Measurements from ENCODE around the gene CDK11A.
"Not testable (repeated sequence)": the region's sequence is repeated elsewhere in the genome, so short reads cannot be mapped to it uniquely, and the experiment has no call there.

The CDK11A gene

DNA sequence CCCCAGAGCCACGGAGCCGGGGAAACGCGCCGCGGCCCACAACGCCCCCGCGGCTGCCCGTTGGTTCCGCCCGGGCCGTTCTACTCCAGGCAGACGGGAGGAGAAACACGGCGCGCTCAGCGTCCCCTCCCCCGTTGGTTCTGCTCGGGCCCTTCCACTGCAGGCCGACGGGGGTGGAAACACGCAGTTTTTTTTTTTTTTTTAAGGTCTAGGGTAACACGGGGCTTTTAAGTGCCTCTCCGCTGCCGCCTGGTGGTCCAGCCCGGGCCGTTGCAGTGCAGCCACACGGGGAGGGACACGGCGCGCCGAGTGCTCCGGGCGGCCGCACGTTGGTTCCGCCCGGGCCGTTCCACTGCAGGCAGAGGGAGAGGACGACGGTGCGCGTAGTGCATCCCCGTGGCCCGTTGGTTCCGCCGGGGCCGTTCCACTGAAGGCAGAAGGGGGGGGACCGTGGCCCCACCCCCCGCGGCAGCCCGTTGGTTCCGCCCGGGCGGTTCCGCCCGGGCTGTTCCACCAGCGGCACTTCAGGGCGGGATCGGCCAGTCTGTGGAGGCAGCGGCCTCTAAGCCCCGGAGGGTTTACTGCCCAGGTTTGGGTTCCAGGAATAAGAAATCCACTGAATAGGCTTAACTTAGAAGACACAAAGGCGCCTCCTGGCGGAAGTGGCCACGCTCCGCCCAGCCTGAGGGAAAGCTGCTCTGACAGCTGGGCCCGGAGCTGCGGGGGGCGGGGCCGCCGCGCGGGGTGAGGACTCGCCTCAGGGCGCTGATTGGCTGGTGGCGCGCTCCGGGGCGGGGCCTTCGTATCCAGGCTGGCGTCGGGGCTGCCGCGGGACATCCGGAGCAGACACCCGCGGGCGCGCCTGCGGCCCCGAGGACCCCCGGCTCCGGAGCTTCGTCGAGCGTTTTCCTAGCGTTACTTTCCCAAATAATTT lies 31.2 kb downstream of the CDK11A start, which contains the start of gene SLC35E2B:
Gene SLC35E2B, minus strand, starts transcription at position 82 of the 934 bp plus-strand sequence. CDS start 16,096 bp downstream, outside the sequence.
- TF ChIP-seq CTCF (IDR thresholded peaks at IDR 0.05) = not testable (repeated sequence)

DNA sequence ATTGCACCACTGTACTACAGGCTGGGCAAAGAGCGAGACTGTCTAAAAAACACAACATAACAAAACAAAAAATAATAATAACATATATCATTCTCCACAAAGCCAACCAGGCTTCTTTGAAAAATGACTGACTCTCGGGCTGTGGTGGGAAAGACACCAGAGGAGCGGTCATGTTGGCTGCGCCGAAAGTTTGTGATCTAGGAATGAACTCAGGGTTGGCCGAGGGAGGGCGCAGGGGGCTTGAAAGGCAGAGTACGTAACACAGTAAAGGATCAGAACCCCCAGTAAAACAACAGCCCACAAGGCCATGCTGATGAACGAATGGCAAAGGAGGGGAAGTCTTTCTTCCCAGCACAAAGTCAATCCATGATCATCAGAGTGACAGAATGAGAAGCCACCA lies 36.3 kb downstream of the CDK11A start:
- no peak for TF ChIP-seq CTCF (IDR thresholded peaks at IDR 0.05)

DNA sequence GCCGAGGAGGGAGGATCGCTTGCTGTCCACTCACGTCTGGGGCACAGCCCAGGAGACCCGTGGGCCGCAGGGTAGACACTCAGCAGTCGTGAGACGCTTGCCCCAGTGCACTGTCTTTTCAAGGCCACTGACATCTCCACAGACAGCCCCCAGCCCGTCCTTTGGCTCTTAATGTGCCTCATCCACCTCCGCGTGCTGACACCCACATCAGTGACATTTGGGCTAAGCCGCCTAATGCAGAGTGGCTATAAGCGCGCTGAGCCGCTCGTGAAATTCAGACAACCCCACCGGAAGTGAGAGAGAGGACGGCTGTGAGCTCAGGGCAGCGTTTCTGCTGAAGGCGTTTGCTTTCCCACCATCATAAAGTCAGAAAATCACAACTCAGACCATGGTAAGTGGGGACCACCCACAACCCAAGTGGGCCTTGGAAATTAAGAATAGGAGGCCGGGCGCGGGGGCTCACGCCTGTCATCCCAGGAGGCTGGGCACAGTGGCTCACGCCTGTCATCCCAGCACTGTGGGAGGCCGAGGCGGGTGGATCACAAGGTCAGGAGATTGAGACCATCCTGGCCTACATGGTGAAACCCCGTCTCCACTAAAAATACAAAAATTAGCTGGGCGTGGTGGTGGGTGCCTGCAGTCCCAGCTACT lies 40.0 kb downstream of the CDK11A start:
- TF ChIP-seq CTCF (IDR thresholded peaks at IDR 0.05) = no peak

DNA sequence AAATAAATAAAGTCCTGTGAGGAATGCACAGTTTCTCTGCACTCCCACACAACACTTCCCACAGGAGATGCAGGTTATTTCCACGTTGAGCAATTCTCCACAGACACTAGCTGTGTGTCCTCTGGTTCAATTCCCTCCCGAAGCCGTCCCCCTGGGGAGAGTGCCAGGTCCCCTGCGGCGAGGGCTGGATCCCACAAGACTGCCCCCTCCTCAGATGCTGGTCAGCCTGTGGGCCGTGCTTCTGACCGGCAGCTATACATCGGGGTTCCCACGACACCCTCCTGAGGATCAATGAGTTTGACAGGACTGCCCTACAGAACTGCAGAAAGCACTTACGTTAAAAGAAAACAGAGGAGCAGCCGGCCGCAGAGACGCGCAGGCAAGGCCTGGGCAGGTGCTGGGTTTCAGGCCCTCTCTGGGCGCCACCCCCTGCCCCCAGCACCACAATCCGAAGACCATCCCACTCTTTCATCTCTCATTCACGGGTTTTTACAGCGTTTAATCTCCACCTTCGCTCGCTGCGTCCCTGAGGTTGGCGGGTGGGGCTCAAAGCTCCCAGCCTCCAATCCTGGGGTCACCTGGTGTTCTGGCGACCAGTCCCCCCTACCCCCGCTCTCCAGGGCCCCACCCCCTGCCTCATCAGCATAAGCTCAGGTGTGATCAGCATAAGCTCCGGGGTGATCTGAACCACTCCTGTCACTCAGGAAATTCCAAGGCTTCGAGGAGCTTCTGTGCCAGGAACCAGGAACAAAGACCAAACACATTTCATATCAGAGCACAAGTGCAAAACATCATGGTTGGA lies 40.9 kb downstream of the CDK11A start:
- no peak for TF ChIP-seq CTCF (IDR thresholded peaks at IDR 0.05)

- no peak for TF ChIP-seq CTCF (IDR thresholded peaks at IDR 0.05)
These were observed 43.3 kb downstream of the CDK11A start for GRCh38 chr1:1680912-1681273.

DNA sequence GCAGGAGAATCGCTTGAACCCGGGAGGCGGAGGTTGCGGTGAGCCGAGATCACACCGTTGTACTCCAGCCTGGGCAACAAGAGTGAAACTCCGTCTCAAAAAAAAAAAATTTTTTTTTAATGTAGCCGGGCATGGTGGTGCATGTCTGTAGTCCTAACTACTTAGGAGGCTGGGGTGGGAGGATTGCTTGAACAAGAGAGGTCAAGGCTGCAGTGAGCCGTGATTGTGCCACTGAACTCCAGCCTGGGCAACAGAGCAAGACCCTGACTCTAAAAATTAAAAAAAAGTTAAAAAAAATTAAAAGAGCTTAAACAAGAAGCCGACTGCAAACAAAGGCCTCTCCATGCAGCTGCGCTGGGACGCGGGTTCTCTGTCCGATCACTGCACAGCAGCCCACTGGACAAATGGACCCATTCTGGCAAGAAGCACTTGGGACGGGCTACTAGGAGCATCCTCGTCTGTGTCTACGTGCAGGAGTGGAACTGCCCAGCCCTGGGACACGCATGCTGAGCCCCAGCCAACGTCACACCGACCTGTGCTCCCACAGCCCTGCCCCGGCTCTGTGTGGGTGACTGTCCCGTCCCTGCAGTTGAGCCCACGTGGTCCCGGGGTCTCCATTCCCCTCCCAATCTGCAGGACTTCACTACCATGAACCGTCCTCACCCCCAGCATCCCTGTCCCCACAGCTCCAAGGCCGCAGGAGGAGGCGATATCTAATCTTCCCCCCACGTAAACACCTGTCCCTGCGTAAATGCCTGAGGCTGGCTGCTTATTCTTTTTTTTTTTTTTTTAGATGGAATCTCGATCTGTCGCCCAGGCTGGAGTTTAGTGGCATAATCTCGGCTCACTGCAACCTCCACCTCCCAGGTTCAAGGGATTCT lies 43.9 kb downstream of the CDK11A start:
- TF ChIP-seq CTCF (IDR thresholded peaks at IDR 0.05) = no peak
